Caco-2 (cell line): ENCODE data around the gene SELENON. TPM values are rescaled to one million over a fixed set of nuclear protein-coding genes. Genes with fewer than 3 reads are reported as not detected.

Experiments used
- BruUV-seq: library from RNA; stranded (reverse); fragments of 400-500 nt; replicated peaks from 2 replicates; lab custom pipeline; 2021; lab: Mats Ljungman, UMichigan
- CTCF ChIA-PET: fragments of 300-600 bp; sonication (Branson Sonifier 250); formaldehyde crosslinking; loops from one replicate; lab custom pipeline; 2022; ENCODE audit warnings: antibody characterized with exemption; lab: Charles Lee
- POLR2A ChIA-PET: fragments of 300-600 bp; sonication (Branson Sonifier 250); formaldehyde crosslinking; loops from one replicate; lab custom pipeline; 2022; ENCODE audit warnings: antibody characterized with exemption; lab: Charles Lee
- DNase-seq, 2 experiments: peaks; one replicate each; pipeline versions ENCODE4 v3.0.0 to v3.0.0-alpha.2; 2020 to 2022
- H3K27me3 ChIP-seq: replicated peaks from 2 replicates; pipeline ENCODE4 v1.6.0; 2011; ENCODE audit warnings: low read length; ENCODE audit not compliant: control insufficient read depth, insufficient read depth
- H3K36me3 ChIP-seq: 2 replicates; pipeline ENCODE4 v1.5.1; 2011; ENCODE audit warnings: low read length; ENCODE audit not compliant: control insufficient read depth, insufficient read depth
- H3K4me1 ChIP-seq: fragments of 250-450 bp; sonication (Bioruptor Pico); 2 replicates; pipeline ENCODE4 v1.5.1; 2020; ENCODE audit warnings: mild to moderate bottlenecking
- H3K4me3 ChIP-seq: 2 replicates; pipeline ENCODE4 v1.5.1; 2011; ENCODE audit warnings: low read depth, mild to moderate bottlenecking, control low read depth, low read length
- H3K9me3 ChIP-seq: fragments of 250-450 bp; sonication (Bioruptor Pico); 2 replicates; pipeline ENCODE4 v1.5.1; 2020; ENCODE audit warnings: mild to moderate bottlenecking, moderate library complexity
- H3K27ac Mint-ChIP-seq: one replicate; pipeline ENCODE4 v1.8.0; 2022; ENCODE audit warnings: mixed read lengths; ENCODE audit not compliant: unreplicated experiment
- H3K27me3 Mint-ChIP-seq: one replicate; pipeline ENCODE4 v1.8.0; 2022; ENCODE audit warnings: mixed read lengths; ENCODE audit not compliant: insufficient read depth, unreplicated experiment
- H3K36me3 Mint-ChIP-seq: one replicate; pipeline ENCODE4 v1.8.0; 2022; ENCODE audit warnings: mild to moderate bottlenecking, mixed read lengths; ENCODE audit not compliant: insufficient read depth, unreplicated experiment
- H3K4me1 Mint-ChIP-seq: one replicate; pipeline ENCODE4 v1.8.0; 2022; ENCODE audit warnings: low read depth, mixed read lengths; ENCODE audit not compliant: unreplicated experiment
- H3K4me3 Mint-ChIP-seq: one replicate; pipeline ENCODE4 v1.8.0; 2022; ENCODE audit warnings: mild to moderate bottlenecking, moderate library complexity, mixed read lengths; ENCODE audit not compliant: unreplicated experiment
- H3K9me3 Mint-ChIP-seq: one replicate; pipeline ENCODE4 v1.8.0; 2022; ENCODE audit warnings: mixed read lengths; ENCODE audit not compliant: unreplicated experiment
- intact Hi-C: fragments of 100-400 bp; cut with micrococcal nuclease; formaldehyde crosslinking; loops from one replicate; pipeline ENCODE4 v1.10.0; 2022; ENCODE audit not compliant: unreplicated experiment
- total RNA-seq: library from RNA; stranded (reverse); gene quantifications from 2 replicates; pipeline ENCODE4 v1.2.3, GENCODE V29; 2022
- TF ChIP-seq, protein P1 (sequence below), 2 experiments: fragments of 200-600 bp in 1 of 2; IDR thresholded peaks; 1 replicate in 1 of 2; 2 replicates in 1 of 2; pipeline versions ENCODE4 v1.5.1 to v1.8.0; 2011 to 2022; ENCODE audit warnings: antibody characterized with exemption in 1 of 2, control low read depth in 1 of 2, inconsistent platforms in 1 of 2, low read depth in 1 of 2, low read length in 1 of 2, mild to moderate bottlenecking in 1 of 2, moderate library complexity in 1 of 2; ENCODE audit not compliant: insufficient read depth in 1 of 2, severe bottlenecking in 1 of 2, unreplicated experiment in 1 of 2

The SELENON gene
- total RNA-seq, 1 experiment from 2014 or later: 58.3 TPM

DNA sequence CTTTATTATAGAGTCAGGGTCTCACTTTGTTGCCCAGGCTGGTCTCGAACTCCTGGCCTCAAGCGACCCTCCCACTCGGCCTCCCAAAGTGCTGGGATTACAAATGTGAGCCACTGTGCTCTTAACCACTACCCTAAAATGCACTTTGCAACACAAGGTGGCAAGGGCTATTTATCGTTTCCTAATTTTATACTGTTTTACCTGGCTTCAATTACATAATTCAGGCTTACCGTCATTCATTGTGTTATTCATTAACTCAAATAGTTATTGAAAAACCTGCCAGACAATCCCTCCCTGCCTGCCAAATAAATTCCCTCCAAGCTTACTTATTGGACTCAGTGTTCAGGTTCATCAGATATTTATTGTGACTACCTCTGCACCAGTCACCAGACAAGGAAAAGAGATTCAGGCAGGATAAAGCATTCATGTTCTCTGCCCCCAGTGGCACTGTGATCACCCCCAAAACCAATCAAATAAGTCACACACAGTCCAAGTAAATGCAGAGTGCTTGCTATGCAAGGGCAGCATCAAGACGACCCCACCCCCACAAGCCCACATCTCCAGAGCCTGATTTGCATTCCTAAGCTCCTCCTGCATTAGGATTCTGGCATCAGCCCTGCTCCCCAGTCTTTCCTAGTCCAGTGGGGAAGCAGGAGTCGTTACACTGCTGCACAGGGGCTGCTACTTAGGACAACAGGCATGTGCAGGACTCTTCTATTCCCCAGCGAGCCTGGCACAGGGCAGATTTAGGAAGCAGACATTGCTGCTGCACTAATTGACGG is 67.4 kb downstream of the SELENON start:
- ChIA-PET CTCF (interaction anchor here (0.6 kb wide), 1 partner anchor 23 kb away, joined by 3 read pairs; no protein-coding TSS in a partner anchor), POLR2A (no interaction called here)
- Mint-ChIP-seq H3K27me3 (no peaks in the 10 kb centered on the region), H3K36me3 (peaks cover 24% of the 10 kb centered on the region), H3K9me3 (no peaks in the 10 kb centered on the region), H3K4me3 (no peak overlapping the region), H3K27ac (no peak overlapping the region), H3K4me1 (peaks cover 7% of the 10 kb centered on the region)
- intact Hi-C loops: no loop called here
- TF ChIP-seq, protein P1, sequence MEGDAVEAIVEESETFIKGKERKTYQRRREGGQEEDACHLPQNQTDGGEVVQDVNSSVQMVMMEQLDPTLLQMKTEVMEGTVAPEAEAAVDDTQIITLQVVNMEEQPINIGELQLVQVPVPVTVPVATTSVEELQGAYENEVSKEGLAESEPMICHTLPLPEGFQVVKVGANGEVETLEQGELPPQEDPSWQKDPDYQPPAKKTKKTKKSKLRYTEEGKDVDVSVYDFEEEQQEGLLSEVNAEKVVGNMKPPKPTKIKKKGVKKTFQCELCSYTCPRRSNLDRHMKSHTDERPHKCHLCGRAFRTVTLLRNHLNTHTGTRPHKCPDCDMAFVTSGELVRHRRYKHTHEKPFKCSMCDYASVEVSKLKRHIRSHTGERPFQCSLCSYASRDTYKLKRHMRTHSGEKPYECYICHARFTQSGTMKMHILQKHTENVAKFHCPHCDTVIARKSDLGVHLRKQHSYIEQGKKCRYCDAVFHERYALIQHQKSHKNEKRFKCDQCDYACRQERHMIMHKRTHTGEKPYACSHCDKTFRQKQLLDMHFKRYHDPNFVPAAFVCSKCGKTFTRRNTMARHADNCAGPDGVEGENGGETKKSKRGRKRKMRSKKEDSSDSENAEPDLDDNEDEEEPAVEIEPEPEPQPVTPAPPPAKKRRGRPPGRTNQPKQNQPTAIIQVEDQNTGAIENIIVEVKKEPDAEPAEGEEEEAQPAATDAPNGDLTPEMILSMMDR (IDR thresholded peaks at IDR 0.05; ENCODE audit: insufficient read depth in 1 of 2, low read depth in 1 of 2, low read length in 1 of 2, severe bottlenecking in 1 of 2, unreplicated experiment in 1 of 2): no peak
- Histone ChIP-seq H3K27me3 (no peaks in the 10 kb centered on the region), H3K4me3 (no peak overlapping the region), H3K36me3 (peaks cover 2% of the 10 kb centered on the region; the same call in 1 of the 2 replicates), H3K4me1 (peaks cover 14% of the 10 kb centered on the region), H3K9me3 (no peaks in the 10 kb centered on the region)
- peak; percentile 16 to 49 for DNase-seq
- BruUV-seq: no TSS peak

Other genes with a start within 250 kb of the SELENON start
- 2.7 and 3.5 TPM in 2 replicates for gene MAN1C1, start 183.4 kb upstream of the SELENON start, total RNA-seq
- 23.5 and 26.2 TPM in 2 replicates for gene MTFR1L, start 19.8 kb downstream of the SELENON start, total RNA-seq
- gene AUNIP, start 59.3 kb downstream of the SELENON start, total RNA-seq: 12.3 and 16.8 TPM in 2 replicates
- gene PAQR7, start 75.5 kb downstream of the SELENON start, total RNA-seq: 22.3 and 26.0 TPM in 2 replicates
- gene STMN1, start 106.2 kb downstream of the SELENON start, total RNA-seq: 188 and 207 TPM in 2 replicates
- 8.0 and 11.1 TPM in 2 replicates for gene PAFAH2, start 197.9 kb downstream of the SELENON start, total RNA-seq
- 0.09 and 0.34 TPM in 2 replicates for gene EXTL1, start 221.6 kb downstream of the SELENON start, total RNA-seq
- 1.1 and 3.0 TPM in 2 replicates for gene SLC30A2, start 245.9 kb downstream of the SELENON start, total RNA-seq